Panc1 (cell line): Measurements from ENCODE around the gene NPAS1. TPM values are rescaled to one million over a fixed set of nuclear protein-coding genes. Genes with fewer than 3 reads are reported as not detected.

ENCODE experiments used
- ATAC-seq: fragments of 200-7000 bp; cut with Tn5 transposase; 2 replicates; pipeline ENCODE4 v1.9.1; 2020; ENCODE audit warnings: mild to moderate bottlenecking, moderate library complexity
- BruUV-seq: library from RNA; stranded (reverse); fragments of 400-500 nt; replicated peaks from 2 replicates; lab custom pipeline; 2021; lab: Mats Ljungman, UMichigan
- CTCF ChIA-PET: fragments of 300-600 bp; sonication (Branson Sonifier 250); formaldehyde crosslinking; loops from one replicate; lab custom pipeline; 2022; ENCODE audit warnings: antibody characterized with exemption; lab: Charles Lee
- POLR2A ChIA-PET: fragments of 300-600 bp; sonication (Branson Sonifier 250); formaldehyde crosslinking; loops from one replicate; lab custom pipeline; 2022; ENCODE audit warnings: antibody characterized with exemption; lab: Charles Lee
- DNase-seq: peaks from one replicate; pipeline ENCODE4 v3.0.0-alpha.2; 2010; ENCODE audit warnings: low read depth, low spot score
- H3K27ac ChIP-seq: 2 replicates; pipeline ENCODE4 v1.5.1; 2011; ENCODE audit warnings: mild to moderate bottlenecking, low read length, inconsistent platforms
- H3K27me3 ChIP-seq: fragments of 200-500 bp; sonication (Bioruptor generic); 2 replicates; pipeline ENCODE4 v1.6.0; 2014; ENCODE audit warnings: low read length, inconsistent platforms; ENCODE audit not compliant: control insufficient read depth, insufficient read depth
- H3K36me3 ChIP-seq: fragments of 200-500 bp; sonication (Bioruptor generic); 2 replicates; pipeline ENCODE4 v1.5.1; 2014; ENCODE audit warnings: inconsistent platforms, mild to moderate bottlenecking, low read length, moderate library complexity; ENCODE audit not compliant: control insufficient read depth, insufficient read depth
- H3K4me1 ChIP-seq: 2 replicates; pipeline ENCODE4 v1.5.1; 2011; ENCODE audit warnings: inconsistent platforms, mild to moderate bottlenecking, low read length, moderate library complexity; ENCODE audit not compliant: control insufficient read depth, insufficient read depth
- H3K4me3 ChIP-seq, 2 experiments: 2 replicates each; pipeline ENCODE4 v1.5.1; 2011 to 2012; ENCODE audit warnings: low read depth in 2 of 2, low read length in 2 of 2, mild to moderate bottlenecking in 2 of 2, inconsistent platforms in 1 of 2, moderate library complexity in 1 of 2
- H3K9me3 ChIP-seq: fragments of 200-500 bp; sonication (Bioruptor generic); 2 replicates; pipeline ENCODE4 v1.5.1; 2014; ENCODE audit warnings: low read depth, mild to moderate bottlenecking, inconsistent platforms, low read length, moderate library complexity; ENCODE audit not compliant: control insufficient read depth, insufficient read depth
- CTCF ChIP-seq: fragments of 450-650 bp; IDR thresholded peaks from 2 replicates; pipeline ENCODE4 v1.5.1; 2017; ENCODE audit warnings: mild to moderate bottlenecking
- POLR2AphosphoS5 ChIP-seq: IDR thresholded peaks from 2 replicates; pipeline ENCODE4 v1.6.1; 2012; ENCODE audit warnings: mild to moderate bottlenecking, low read depth, low read length, moderate library complexity
- REST ChIP-seq, 2 experiments: IDR thresholded peaks; 2 replicates each; pipeline ENCODE4 v1.6.1; 2011 to 2012; ENCODE audit warnings: low read depth in 2 of 2, control low read depth in 1 of 2, low read length in 1 of 2, mild to moderate bottlenecking in 1 of 2, moderate library complexity in 1 of 2; ENCODE audit not compliant: insufficient read depth in 1 of 2
- SIN3A ChIP-seq: IDR thresholded peaks from 2 replicates; pipeline ENCODE4 v1.6.1; 2012; ENCODE audit warnings: low read depth, mild to moderate bottlenecking, low read length, moderate library complexity, borderline replicate concordance; ENCODE audit not compliant: insufficient read depth
- TCF7L2 ChIP-seq: IDR thresholded peaks from 2 replicates; pipeline ENCODE4 v1.6.1; 2011; ENCODE audit warnings: mild to moderate bottlenecking, low read depth, low read length, inconsistent platforms
- in situ Hi-C: cut with HindIII; loops from 2 replicates; pipeline ENCODE4 v1.10.0; 2016; ENCODE audit warnings: low sequenced_read_pairs, low pct_unique_long_range_greater_than_20kb
- intact Hi-C: fragments of 100-400 bp; cut with micrococcal nuclease; formaldehyde crosslinking; loops from one replicate; pipeline ENCODE4 v1.10.0; 2022; ENCODE audit not compliant: unreplicated experiment
- total RNA-seq: library from RNA; stranded (reverse); gene quantifications from one replicate; pipeline ENCODE4 v1.2.1, GENCODE V29; 2021; ENCODE audit not compliant: unreplicated experiment

NPAS1 gene
- total RNA-seq, 1 experiment from 2014 or later: 3.6 TPM

GRCh38 chr19:47074621-47075020, 55.0 kb downstream of the NPAS1 start:
- in situ Hi-C loops (no loop called here), intact Hi-C loops (loop anchor here (5.0 kb wide), 1 partner anchor 48 kb away; no protein-coding TSS in a partner anchor)
- DNase-seq (no peak), ATAC-seq (no peak)
- TF ChIP-seq CTCF: no peak
- TF ChIP-seq POLR2AphosphoS5: no peak
- TF ChIP-seq REST (IDR thresholded peaks at IDR 0.05; ENCODE audit: insufficient read depth in 1 of 2, low read depth in 2 of 2, low read length in 1 of 2): no peak
- TF ChIP-seq TCF7L2: no peak
- TF ChIP-seq SIN3A: no peak
- Histone ChIP-seq H3K36me3 (no peaks in the 10 kb centered on the region), H3K4me1 (peaks cover under 1% of the 10 kb centered on the region; the same call in 1 of the 2 replicates), H3K27ac (no peak overlapping the region), H3K4me3 (no peak overlapping the region), H3K9me3 (no peaks in the 10 kb centered on the region), H3K27me3 (no peaks in the 10 kb centered on the region)
- POLR2A ChIA-PET: no interaction called here
- CTCF ChIA-PET: no interaction called here
- no TSS peak for BruUV-seq

GRCh38 chr19:47075179-47075810, 55.7 kb downstream of the NPAS1 start:
- no TSS peak for BruUV-seq
- ChIA-PET POLR2A (no interaction called here), CTCF (no interaction called here)
- H3K4me1 ChIP-seq: peaks cover 6% of the 10 kb centered on the region; the same call in 1 of the 2 replicates
- no peaks in the 10 kb centered on the region for H3K36me3 ChIP-seq
- DNase-seq: no peak
- in situ Hi-C loops (no loop called here), intact Hi-C loops (loop anchor here (5.0 kb wide), 1 partner anchor 47 kb away; no protein-coding TSS in a partner anchor)
- H3K27me3 ChIP-seq: no peaks in the 10 kb centered on the region
- H3K9me3 ChIP-seq: no peaks in the 10 kb centered on the region
- H3K4me3 ChIP-seq: no peak overlapping the region
- TF ChIP-seq CTCF (no peak), POLR2AphosphoS5 (no peak), TCF7L2 (no peak), REST (IDR thresholded peaks at IDR 0.05; ENCODE audit: insufficient read depth in 1 of 2, low read depth in 2 of 2, low read length in 1 of 2) (no peak), SIN3A (no peak)
- no peak overlapping the region for H3K27ac ChIP-seq
- no peak for ATAC-seq
